ENCODE results near the gene SMIM20. TPM values are rescaled to one million over a fixed set of nuclear protein-coding genes. Genes with fewer than 3 reads are reported as not detected.

Gene SMIM20
- total RNA-seq, 4 donors from 2014 or later = 23.0 to 53.2 (median 34.6) TPM

DNA sequence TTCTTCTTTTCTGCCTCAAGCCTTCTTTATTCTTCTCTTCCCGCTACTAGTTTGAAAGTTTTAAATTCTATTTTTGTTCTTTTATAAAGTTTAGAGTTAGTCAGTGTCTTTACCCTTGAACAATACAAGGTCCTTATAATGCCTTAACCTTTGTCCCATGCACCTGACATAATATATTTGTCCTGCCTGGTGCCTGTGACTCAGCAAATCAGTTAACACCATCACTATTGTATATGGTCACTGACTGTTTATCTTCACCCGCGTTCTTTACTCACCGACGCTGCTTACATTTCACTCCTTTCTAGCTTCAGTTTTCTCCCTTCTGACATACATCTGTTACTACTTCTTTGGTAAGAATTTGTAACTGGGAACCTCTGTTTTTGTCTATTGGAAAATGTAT lies 5.7 kb downstream of the SMIM20 start:
- TF ChIP-seq POLR2A (IDR thresholded peaks at IDR 0.05) (no peak), CTCF (IDR thresholded peaks at IDR 0.05) (no peak)
- Histone ChIP-seq H3K9me3 (no peaks in the 10 kb centered on the region), H3K4me3 (replicated peaks in 1 of 3) (no peak overlapping the region), H3K27ac (no peak overlapping the region), H3K36me3 (no peaks in the 10 kb centered on the region), H3K4me1 (peaks cover 5 to 11% of the 10 kb centered on the region in 2 donors), H3K27me3 (no peaks in the 10 kb centered on the region)
- WGBS, 2 donors = 66 to 86% methylated on average over 5 of the region's 5 CpGs
- intact Hi-C loops (cut with DNase I) = no loop called here
- DNase-seq = no peak

GRCh38 chr4:25921922-25922321 lies 7.9 kb downstream of the SMIM20 start:
- Histone ChIP-seq H3K27ac (no peak overlapping the region), H3K27me3 (no peaks in the 10 kb centered on the region), H3K4me1 (no peaks in the 10 kb centered on the region), H3K9me3 (no peaks in the 10 kb centered on the region), H3K36me3 (no peaks in the 10 kb centered on the region), H3K4me3 (replicated peaks in 1 of 3) (no peak overlapping the region)
- DNase-seq = no peak
- 93 to 94% methylated on average over 1 of the region's 1 CpG for WGBS, 2 donors
- TF ChIP-seq POLR2A (IDR thresholded peaks at IDR 0.05) = no peak
- TF ChIP-seq CTCF (IDR thresholded peaks at IDR 0.05) = no peak
- intact Hi-C loops (cut with DNase I) = no loop called here

GRCh38 chr4:25922812-25923369 lies 8.9 kb downstream of the SMIM20 start:
- Histone ChIP-seq H3K27ac (no peak overlapping the region), H3K9me3 (no peaks in the 10 kb centered on the region), H3K4me3 (replicated peaks in 1 of 3) (no peak overlapping the region), H3K4me1 (no peaks in the 10 kb centered on the region), H3K36me3 (no peaks in the 10 kb centered on the region), H3K27me3 (no peaks in the 10 kb centered on the region)
- no peak for DNase-seq
- intact Hi-C loops (cut with DNase I) = no loop called here
- TF ChIP-seq POLR2A (IDR thresholded peaks at IDR 0.05) (no peak), CTCF (IDR thresholded peaks at IDR 0.05) (no peak)
- WGBS, 2 donors = 95 to 96% methylated on average over 4 of the region's 4 CpGs

- intact Hi-C loops (cut with DNase I) = no loop called here
- H3K4me3 ChIP-seq (replicated peaks in 1 of 3) = no peak overlapping the region
- no peaks in the 10 kb centered on the region for H3K27me3 ChIP-seq
- TF ChIP-seq POLR2A (IDR thresholded peaks at IDR 0.05) (no peak), CTCF (IDR thresholded peaks at IDR 0.05) (no peak)
- WGBS, 2 donors = 93 to 94% methylated on average over 5 of the region's 5 CpGs
- H3K9me3 ChIP-seq = no peaks in the 10 kb centered on the region
- no peak overlapping the region for H3K27ac ChIP-seq
- no peak for DNase-seq
- no peaks in the 10 kb centered on the region for H3K4me1 ChIP-seq
- H3K36me3 ChIP-seq = no peaks in the 10 kb centered on the region
These were observed 9.7 kb downstream of the SMIM20 start for GRCh38 chr4:25923745-25924144.

GRCh38 chr4:25925486-25926201 lies 11.6 kb downstream of the SMIM20 start:
- Histone ChIP-seq H3K27me3 (no peaks in the 10 kb centered on the region), H3K4me1 (no peaks in the 10 kb centered on the region), H3K36me3 (no peaks in the 10 kb centered on the region), H3K27ac (no peak overlapping the region), H3K9me3 (no peaks in the 10 kb centered on the region), H3K4me3 (replicated peaks in 1 of 3) (no peak overlapping the region)
- TF ChIP-seq CTCF (IDR thresholded peaks at IDR 0.05) (peak in 3 of 6 experiments; percentile 12 to 39 (median 28)), POLR2A (IDR thresholded peaks at IDR 0.05) (no peak)
- peak in 1 of 2 donors; percentile 27 for DNase-seq
- intact Hi-C loops (cut with DNase I) = no loop called here
- WGBS, 2 donors = 60 to 69% methylated on average over 11 of the region's 11 CpGs
